ENCODE measurements around the gene PDK2.

PDK2 gene

GRCh38 chr17:50157891-50158290, 62.7 kb downstream of the PDK2 start:
- no peaks in the 10 kb centered on the region for H3K79me2 ChIP-seq (ENCODE audit: control insufficient read depth, low read length)
- peaks cover 12% of the 10 kb centered on the region for H3F3A ChIP-seq (ENCODE audit: control insufficient read depth, insufficient read depth)
- TF ChIP-seq EZH2phosphoT487 (IDR thresholded peaks at IDR 0.05; ENCODE audit: borderline replicate concordance, low read length) (no peak), CTCF (IDR thresholded peaks at IDR 0.05; ENCODE audit: low read depth, low read length, poor library complexity, severe bottlenecking) (no peak)
- no peak overlapping the region for H3K4me3 ChIP-seq (ENCODE audit: low read length)
- H3K27ac ChIP-seq (ENCODE audit: low read depth, low read length): no peak overlapping the region
- H3K9me2 ChIP-seq (replicated peaks; ENCODE audit: control insufficient read depth, low read length): no peaks in the 10 kb centered on the region
- H3K36me3 ChIP-seq (ENCODE audit: control insufficient read depth, low read length): no peaks in the 10 kb centered on the region
- H4K20me1 ChIP-seq (ENCODE audit: control insufficient read depth, insufficient read depth, low read depth, low read length): no peaks in the 10 kb centered on the region
- H3K4me2 ChIP-seq (ENCODE audit: low read length): no peak overlapping the region
- peaks cover 37% of the 10 kb centered on the region for H3K4me1 ChIP-seq (ENCODE audit: control insufficient read depth, low read length)
- no peaks in the 10 kb centered on the region for H3K9me3 ChIP-seq (ENCODE audit: control insufficient read depth, insufficient read depth, low read length)
- H3K27me3 ChIP-seq (ENCODE audit: control insufficient read depth, low read length): peaks cover 5% of the 10 kb centered on the region; the same call in 1 of the 2 replicates

DNA sequence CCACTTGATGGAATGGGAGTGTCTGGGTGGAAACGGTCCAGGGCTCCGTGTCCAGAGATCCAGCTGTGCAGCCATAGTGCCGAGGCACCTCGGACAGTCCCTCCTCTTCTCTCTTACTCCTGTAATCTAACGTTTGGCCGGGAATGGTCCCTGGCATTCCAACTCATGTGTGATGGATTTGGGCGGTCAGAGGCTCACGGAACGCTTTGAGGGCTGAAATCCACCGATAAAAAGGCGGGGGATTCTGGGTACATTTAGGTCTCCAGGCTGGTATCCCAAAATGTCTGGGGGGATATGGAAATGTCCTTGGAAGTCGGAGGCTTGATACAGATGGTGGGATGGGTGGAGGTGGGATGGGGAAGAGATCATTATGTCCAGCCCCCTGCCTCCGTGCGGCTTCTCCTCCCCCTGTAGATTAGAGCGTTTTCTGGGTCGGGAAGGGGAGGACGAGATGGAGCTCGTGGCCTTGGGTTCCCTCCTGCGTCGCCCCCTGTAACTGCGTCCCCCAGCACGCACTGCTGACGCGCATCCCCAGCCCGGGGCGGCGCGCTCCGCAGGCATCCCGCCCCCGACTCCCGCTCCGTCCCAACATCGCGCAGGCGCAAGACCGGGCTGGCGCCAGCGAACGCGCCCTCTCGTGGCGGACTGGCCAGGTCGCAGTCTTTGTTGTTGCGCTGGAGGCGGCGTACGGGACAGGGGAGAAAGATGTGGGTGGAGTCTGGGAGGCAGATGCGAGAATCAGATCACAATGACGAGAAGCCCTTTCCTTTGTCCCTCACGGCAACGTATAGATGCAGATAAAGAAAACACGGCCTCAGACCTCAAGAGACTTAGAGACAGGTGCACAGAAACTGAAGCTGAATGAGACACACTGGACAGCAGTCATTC, 66.1 kb downstream of the PDK2 start:
- peaks cover 6% of the 10 kb centered on the region; the same call in 1 of the 2 replicates for H3F3A ChIP-seq (ENCODE audit: control insufficient read depth, insufficient read depth)
- no peaks in the 10 kb centered on the region for H4K20me1 ChIP-seq (ENCODE audit: control insufficient read depth, insufficient read depth, low read depth, low read length)
- no peaks in the 10 kb centered on the region for H3K9me2 ChIP-seq (replicated peaks; ENCODE audit: control insufficient read depth, low read length)
- peaks cover 5% of the 10 kb centered on the region; the same call in 1 of the 2 replicates for H3K27me3 ChIP-seq (ENCODE audit: control insufficient read depth, low read length)
- H3K36me3 ChIP-seq (ENCODE audit: control insufficient read depth, low read length): no peaks in the 10 kb centered on the region
- peak overlapping the region; percentile 99 for H3K4me2 ChIP-seq (ENCODE audit: low read length)
- peaks cover 22% of the 10 kb centered on the region for H3K4me1 ChIP-seq (ENCODE audit: control insufficient read depth, low read length)
- peak overlapping the region; percentile 88 for H3K4me3 ChIP-seq (ENCODE audit: low read length)
- TF ChIP-seq CTCF (IDR thresholded peaks at IDR 0.05; ENCODE audit: low read depth, low read length, poor library complexity, severe bottlenecking) (peak; percentile 95), EZH2phosphoT487 (IDR thresholded peaks at IDR 0.05; ENCODE audit: borderline replicate concordance, low read length) (no peak)
- H3K27ac ChIP-seq (ENCODE audit: low read depth, low read length): no peak overlapping the region
- no peaks in the 10 kb centered on the region for H3K9me3 ChIP-seq (ENCODE audit: control insufficient read depth, insufficient read depth, low read length)
- no peaks in the 10 kb centered on the region for H3K79me2 ChIP-seq (ENCODE audit: control insufficient read depth, low read length)
